ENCODE data around the gene LIFR. TPM values are rescaled to one million over a fixed set of nuclear protein-coding genes. Genes with fewer than 3 reads are reported as not detected.
"Not testable (repeated sequence)": the region's sequence is repeated elsewhere in the genome, so short reads cannot be mapped to it uniquely, and the experiment has no call there.

Gene LIFR
- total RNA-seq, 2 experiments from 2014 or later = 0.20 TPM; not detected in 1

GRCh38 chr5:38527475-38527874 lies 29.0 kb downstream of the LIFR start:
- H3K36me3 Mint-ChIP-seq (ENCODE audit: low read depth) = no peaks in the 10 kb centered on the region
- H3K27me3 Mint-ChIP-seq (ENCODE audit: low read depth) = peaks cover 28% of the 10 kb centered on the region
- DNase-seq = no peak
- no peak overlapping the region for H3K4me3 Mint-ChIP-seq
- intact Hi-C loops (cut with micrococcal nuclease) = no loop called here
- H3K27ac Mint-ChIP-seq = no peak overlapping the region
- CTCF ChIA-PET = no interaction called here
- H3K4me1 Mint-ChIP-seq (ENCODE audit: low read depth) = no peaks in the 10 kb centered on the region
- H3K9me3 Mint-ChIP-seq = no peaks in the 10 kb centered on the region

- Mint-ChIP-seq H3K36me3 (ENCODE audit: low read depth) (no peaks in the 10 kb centered on the region), H3K27me3 (ENCODE audit: low read depth) (peaks cover 33% of the 10 kb centered on the region), H3K4me1 (ENCODE audit: low read depth) (no peaks in the 10 kb centered on the region), H3K27ac (no peak overlapping the region), H3K9me3 (no peaks in the 10 kb centered on the region), H3K4me3 (no peak overlapping the region)
- intact Hi-C loops (cut with micrococcal nuclease) = no loop called here
- CTCF ChIA-PET = no interaction called here
- DNase-seq = no peak
Measured at GRCh38 chr5:38524022-38524421, 32.4 kb downstream of the LIFR start.

- H3K27ac Mint-ChIP-seq = no peak overlapping the region
- no peak for DNase-seq
- no peaks in the 10 kb centered on the region for H3K36me3 Mint-ChIP-seq (ENCODE audit: low read depth)
- intact Hi-C loops (cut with micrococcal nuclease) = no loop called here
- no peaks in the 10 kb centered on the region for H3K9me3 Mint-ChIP-seq
- CTCF ChIA-PET = interaction anchor here (2.4 kb wide), 1 partner anchor 78 kb away, joined by 7 read pairs; no protein-coding TSS in a partner anchor
- H3K4me3 Mint-ChIP-seq = no peak overlapping the region
- peaks cover 17% of the 10 kb centered on the region for H3K27me3 Mint-ChIP-seq (ENCODE audit: low read depth)
- no peaks in the 10 kb centered on the region for H3K4me1 Mint-ChIP-seq (ENCODE audit: low read depth)
Measured at GRCh38 chr5:38519476-38519875, 37.0 kb downstream of the LIFR start.

GRCh38 chr5:38518341-38518740 lies 38.1 kb downstream of the LIFR start:
- Mint-ChIP-seq H3K27ac (no peak overlapping the region), H3K4me1 (ENCODE audit: low read depth) (no peaks in the 10 kb centered on the region), H3K27me3 (ENCODE audit: low read depth) (peaks cover 11% of the 10 kb centered on the region), H3K36me3 (ENCODE audit: low read depth) (no peaks in the 10 kb centered on the region), H3K4me3 (no peak overlapping the region), H3K9me3 (no peaks in the 10 kb centered on the region)
- DNase-seq = no peak
- intact Hi-C loops (cut with micrococcal nuclease) = no loop called here
- CTCF ChIA-PET = interaction anchor here (2.4 kb wide), 1 partner anchor 77 kb away, joined by 7 read pairs; no protein-coding TSS in a partner anchor

GRCh38 chr5:38516649-38517048 lies 39.8 kb downstream of the LIFR start:
- H3K27me3 Mint-ChIP-seq (ENCODE audit: low read depth); intact Hi-C loops (cut with micrococcal nuclease); H3K27ac Mint-ChIP-seq; H3K4me3 Mint-ChIP-seq; H3K36me3 Mint-ChIP-seq (ENCODE audit: low read depth); DNase-seq; CTCF ChIA-PET; H3K9me3 Mint-ChIP-seq; H3K4me1 Mint-ChIP-seq (ENCODE audit: low read depth): not testable (repeated sequence)

GRCh38 chr5:38515646-38516045 lies 40.8 kb downstream of the LIFR start:
- Mint-ChIP-seq H3K27ac (no peak overlapping the region), H3K4me3 (no peak overlapping the region), H3K9me3 (no peaks in the 10 kb centered on the region), H3K36me3 (ENCODE audit: low read depth) (no peaks in the 10 kb centered on the region), H3K4me1 (ENCODE audit: low read depth) (no peaks in the 10 kb centered on the region), H3K27me3 (ENCODE audit: low read depth) (peaks cover 5% of the 10 kb centered on the region)
- CTCF ChIA-PET = no interaction called here
- DNase-seq = no peak
- intact Hi-C loops (cut with micrococcal nuclease) = no loop called here

- no peak for DNase-seq
- no peak overlapping the region for H3K4me3 Mint-ChIP-seq
- CTCF ChIA-PET = no interaction called here
- H3K9me3 Mint-ChIP-seq = no peaks in the 10 kb centered on the region
- peaks cover 5% of the 10 kb centered on the region for H3K27me3 Mint-ChIP-seq (ENCODE audit: low read depth)
- no peak overlapping the region for H3K27ac Mint-ChIP-seq
- H3K4me1 Mint-ChIP-seq (ENCODE audit: low read depth) = no peaks in the 10 kb centered on the region
- H3K36me3 Mint-ChIP-seq (ENCODE audit: low read depth) = no peaks in the 10 kb centered on the region
- intact Hi-C loops (cut with micrococcal nuclease) = no loop called here
Measured at GRCh38 chr5:38515092-38515491, 41.4 kb downstream of the LIFR start.

- Mint-ChIP-seq H3K4me3 (no peak overlapping the region), H3K36me3 (ENCODE audit: low read depth) (no peaks in the 10 kb centered on the region), H3K27ac (no peak overlapping the region), H3K9me3 (no peaks in the 10 kb centered on the region), H3K27me3 (ENCODE audit: low read depth) (peaks cover 2% of the 10 kb centered on the region), H3K4me1 (ENCODE audit: low read depth) (no peaks in the 10 kb centered on the region)
- intact Hi-C loops (cut with micrococcal nuclease) = no loop called here
- no peak for DNase-seq
- CTCF ChIA-PET = interaction anchor here (0.6 kb wide), 1 partner anchor 840 kb away, joined by 4 read pairs; no protein-coding TSS in a partner anchor
Measured at GRCh38 chr5:38509185-38509584, 47.3 kb downstream of the LIFR start.

GRCh38 chr5:38506302-38506701 lies 50.1 kb downstream of the LIFR start:
- no peaks in the 10 kb centered on the region for H3K4me1 Mint-ChIP-seq (ENCODE audit: low read depth)
- H3K27ac Mint-ChIP-seq = no peak overlapping the region
- intact Hi-C loops (cut with micrococcal nuclease) = no loop called here
- no peaks in the 10 kb centered on the region for H3K36me3 Mint-ChIP-seq (ENCODE audit: low read depth)
- no peak overlapping the region for H3K4me3 Mint-ChIP-seq
- DNase-seq = no peak
- no peaks in the 10 kb centered on the region for H3K9me3 Mint-ChIP-seq
- CTCF ChIA-PET = no interaction called here
- no peaks in the 10 kb centered on the region for H3K27me3 Mint-ChIP-seq (ENCODE audit: low read depth)

- CTCF ChIA-PET = no interaction called here
- intact Hi-C loops (cut with micrococcal nuclease) = no loop called here
- no peaks in the 10 kb centered on the region for H3K36me3 Mint-ChIP-seq (ENCODE audit: low read depth)
- no peaks in the 10 kb centered on the region for H3K27me3 Mint-ChIP-seq (ENCODE audit: low read depth)
- H3K4me3 Mint-ChIP-seq = no peak overlapping the region
- H3K9me3 Mint-ChIP-seq = no peaks in the 10 kb centered on the region
- H3K27ac Mint-ChIP-seq = no peak overlapping the region
- no peaks in the 10 kb centered on the region for H3K4me1 Mint-ChIP-seq (ENCODE audit: low read depth)
- no peak for DNase-seq
Measured at GRCh38 chr5:38500573-38501260, 55.7 kb downstream of the LIFR start.

GRCh38 chr5:38497946-38498345 lies 58.5 kb downstream of the LIFR start:
- Mint-ChIP-seq H3K4me1 (ENCODE audit: low read depth) (no peaks in the 10 kb centered on the region), H3K9me3 (no peaks in the 10 kb centered on the region), H3K27ac (no peak overlapping the region), H3K4me3 (no peak overlapping the region), H3K27me3 (ENCODE audit: low read depth) (no peaks in the 10 kb centered on the region), H3K36me3 (ENCODE audit: low read depth) (no peaks in the 10 kb centered on the region)
- DNase-seq = no peak
- CTCF ChIA-PET = no interaction called here
- intact Hi-C loops (cut with micrococcal nuclease) = no loop called here

GRCh38 chr5:38494763-38495162 lies 61.7 kb downstream of the LIFR start:
- Mint-ChIP-seq H3K4me1 (ENCODE audit: low read depth) (no peaks in the 10 kb centered on the region), H3K36me3 (ENCODE audit: low read depth) (no peaks in the 10 kb centered on the region), H3K4me3 (no peak overlapping the region), H3K27me3 (ENCODE audit: low read depth) (no peaks in the 10 kb centered on the region), H3K9me3 (no peaks in the 10 kb centered on the region), H3K27ac (no peak overlapping the region)
- CTCF ChIA-PET = no interaction called here
- intact Hi-C loops (cut with micrococcal nuclease) = no loop called here
- DNase-seq = no peak

- no peak for DNase-seq
- no peaks in the 10 kb centered on the region for H3K9me3 Mint-ChIP-seq
- H3K27me3 Mint-ChIP-seq (ENCODE audit: low read depth) = no peaks in the 10 kb centered on the region
- no peaks in the 10 kb centered on the region for H3K4me1 Mint-ChIP-seq (ENCODE audit: low read depth)
- no peaks in the 10 kb centered on the region for H3K36me3 Mint-ChIP-seq (ENCODE audit: low read depth)
- no peak overlapping the region for H3K4me3 Mint-ChIP-seq
- intact Hi-C loops (cut with micrococcal nuclease) = no loop called here
- CTCF ChIA-PET = no interaction called here
- H3K27ac Mint-ChIP-seq = no peak overlapping the region
Measured at GRCh38 chr5:38494175-38494574, 62.3 kb downstream of the LIFR start.
